ENCODE measurements around the gene OAS2.

OAS2 gene, protein sequence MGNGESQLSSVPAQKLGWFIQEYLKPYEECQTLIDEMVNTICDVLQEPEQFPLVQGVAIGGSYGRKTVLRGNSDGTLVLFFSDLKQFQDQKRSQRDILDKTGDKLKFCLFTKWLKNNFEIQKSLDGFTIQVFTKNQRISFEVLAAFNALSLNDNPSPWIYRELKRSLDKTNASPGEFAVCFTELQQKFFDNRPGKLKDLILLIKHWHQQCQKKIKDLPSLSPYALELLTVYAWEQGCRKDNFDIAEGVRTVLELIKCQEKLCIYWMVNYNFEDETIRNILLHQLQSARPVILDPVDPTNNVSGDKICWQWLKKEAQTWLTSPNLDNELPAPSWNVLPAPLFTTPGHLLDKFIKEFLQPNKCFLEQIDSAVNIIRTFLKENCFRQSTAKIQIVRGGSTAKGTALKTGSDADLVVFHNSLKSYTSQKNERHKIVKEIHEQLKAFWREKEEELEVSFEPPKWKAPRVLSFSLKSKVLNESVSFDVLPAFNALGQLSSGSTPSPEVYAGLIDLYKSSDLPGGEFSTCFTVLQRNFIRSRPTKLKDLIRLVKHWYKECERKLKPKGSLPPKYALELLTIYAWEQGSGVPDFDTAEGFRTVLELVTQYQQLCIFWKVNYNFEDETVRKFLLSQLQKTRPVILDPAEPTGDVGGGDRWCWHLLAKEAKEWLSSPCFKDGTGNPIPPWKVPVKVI

DNA sequence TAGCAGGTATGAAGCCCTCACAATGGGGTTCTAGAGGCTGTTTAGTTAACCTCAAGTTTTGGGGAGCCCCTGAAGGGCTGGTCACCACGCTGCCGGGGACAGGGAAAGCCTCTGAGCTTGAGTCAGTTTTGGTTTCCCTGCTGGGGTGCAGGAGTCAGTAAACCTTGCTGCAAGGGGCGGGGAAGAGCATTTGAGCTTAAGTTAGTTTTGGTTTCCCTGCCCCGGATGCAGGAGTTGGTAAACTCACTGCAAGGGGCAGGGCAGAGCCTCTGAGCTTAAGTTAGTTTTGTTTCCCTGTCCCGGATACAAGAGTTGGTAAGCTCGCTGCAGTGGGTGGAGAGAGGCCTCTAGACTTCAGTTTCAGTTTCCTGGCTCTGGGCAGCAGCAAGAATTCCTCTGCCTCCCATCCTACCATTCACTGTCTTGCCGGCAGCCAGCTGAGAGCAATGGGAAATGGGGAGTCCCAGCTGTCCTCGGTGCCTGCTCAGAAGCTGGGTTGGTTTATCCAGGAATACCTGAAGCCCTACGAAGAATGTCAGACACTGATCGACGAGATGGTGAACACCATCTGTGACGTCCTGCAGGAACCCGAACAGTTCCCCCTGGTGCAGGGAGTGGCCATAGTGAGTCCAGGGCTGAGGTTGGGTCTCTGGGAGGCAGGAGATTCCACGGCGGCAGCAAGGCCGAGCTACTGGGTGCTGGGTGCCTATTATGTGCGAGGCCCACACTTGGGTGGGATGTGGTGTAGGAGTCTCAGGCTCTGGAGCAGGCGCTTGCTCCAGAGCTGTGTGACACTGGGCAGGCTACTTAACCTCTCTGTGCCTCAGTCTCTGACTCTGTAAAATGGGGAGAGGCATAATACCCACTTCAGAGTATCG lies at the start of gene OAS2:
OAS2 (plus strand) TSS at position 357 of the 878 bp plus-strand sequence; CDS start at position 447, 90 bp downstream.
- peak within 1 kb of the TSS; percentile 18 for H3K4me3 ChIP-seq (ENCODE audit: low read depth, low read length)
- DNase-seq (ENCODE audit: low read depth) = peak; percentile 77
- TF ChIP-seq POLR2A (IDR thresholded peaks at IDR 0.05; ENCODE audit: extremely low read depth, insufficient read length) = no peak
- no peak for TF ChIP-seq MYC (IDR thresholded peaks at IDR 0.05; ENCODE audit: low read depth, low read length)
- TF ChIP-seq, protein P1, sequence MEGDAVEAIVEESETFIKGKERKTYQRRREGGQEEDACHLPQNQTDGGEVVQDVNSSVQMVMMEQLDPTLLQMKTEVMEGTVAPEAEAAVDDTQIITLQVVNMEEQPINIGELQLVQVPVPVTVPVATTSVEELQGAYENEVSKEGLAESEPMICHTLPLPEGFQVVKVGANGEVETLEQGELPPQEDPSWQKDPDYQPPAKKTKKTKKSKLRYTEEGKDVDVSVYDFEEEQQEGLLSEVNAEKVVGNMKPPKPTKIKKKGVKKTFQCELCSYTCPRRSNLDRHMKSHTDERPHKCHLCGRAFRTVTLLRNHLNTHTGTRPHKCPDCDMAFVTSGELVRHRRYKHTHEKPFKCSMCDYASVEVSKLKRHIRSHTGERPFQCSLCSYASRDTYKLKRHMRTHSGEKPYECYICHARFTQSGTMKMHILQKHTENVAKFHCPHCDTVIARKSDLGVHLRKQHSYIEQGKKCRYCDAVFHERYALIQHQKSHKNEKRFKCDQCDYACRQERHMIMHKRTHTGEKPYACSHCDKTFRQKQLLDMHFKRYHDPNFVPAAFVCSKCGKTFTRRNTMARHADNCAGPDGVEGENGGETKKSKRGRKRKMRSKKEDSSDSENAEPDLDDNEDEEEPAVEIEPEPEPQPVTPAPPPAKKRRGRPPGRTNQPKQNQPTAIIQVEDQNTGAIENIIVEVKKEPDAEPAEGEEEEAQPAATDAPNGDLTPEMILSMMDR (IDR thresholded peaks at IDR 0.05; ENCODE audit: low read depth, low read length) = no peak
- TF ChIP-seq, protein P2, sequence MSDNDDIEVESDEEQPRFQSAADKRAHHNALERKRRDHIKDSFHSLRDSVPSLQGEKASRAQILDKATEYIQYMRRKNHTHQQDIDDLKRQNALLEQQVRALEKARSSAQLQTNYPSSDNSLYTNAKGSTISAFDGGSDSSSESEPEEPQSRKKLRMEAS (IDR thresholded peaks at IDR 0.05; ENCODE audit: low read depth, low read length) = no peak

- no peak overlapping the region for H3K4me3 ChIP-seq (ENCODE audit: low read depth, low read length)
- no peak for DNase-seq (ENCODE audit: low read depth)
- TF ChIP-seq POLR2A (IDR thresholded peaks at IDR 0.05; ENCODE audit: extremely low read depth, insufficient read length) = no peak
- TF ChIP-seq, protein P1 (IDR thresholded peaks at IDR 0.05; ENCODE audit: low read depth, low read length) = peak; percentile 30
These were observed 49.3 kb upstream of the OAS2 start for GRCh38 chr12:112928978-112929377.

GRCh38 chr12:112929715-112930114 lies 48.6 kb upstream of the OAS2 start:
- no peak for TF ChIP-seq MYC (IDR thresholded peaks at IDR 0.05; ENCODE audit: low read depth, low read length)
- TF ChIP-seq, protein P1 (IDR thresholded peaks at IDR 0.05; ENCODE audit: low read depth, low read length) = no peak
- no peak for TF ChIP-seq POLR2A (IDR thresholded peaks at IDR 0.05; ENCODE audit: extremely low read depth, insufficient read length)
- TF ChIP-seq, protein P2 (IDR thresholded peaks at IDR 0.05; ENCODE audit: low read depth, low read length) = no peak
- DNase-seq (ENCODE audit: low read depth) = no peak
- no peak overlapping the region for H3K4me3 ChIP-seq (ENCODE audit: low read depth, low read length)

DNA sequence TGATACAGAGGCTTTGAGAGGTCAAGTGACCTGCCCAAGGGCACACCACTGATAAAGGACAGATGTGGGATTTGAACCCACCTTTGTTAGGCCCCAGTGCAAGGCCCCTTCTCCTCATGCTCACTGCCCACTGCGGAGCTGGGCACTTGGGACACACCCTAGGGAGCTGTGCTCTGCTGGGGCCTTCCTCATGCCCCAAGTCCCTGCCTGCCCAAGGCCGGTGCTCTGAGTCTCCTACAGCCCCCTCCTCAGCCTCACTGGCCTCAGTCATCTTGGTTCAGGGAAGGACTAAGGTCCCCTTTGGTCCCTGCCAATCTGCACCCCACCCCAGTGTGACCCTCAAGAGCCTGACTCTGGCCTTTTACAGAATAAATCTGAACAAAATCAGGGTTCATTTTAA lies 48.0 kb upstream of the OAS2 start:
- no peak overlapping the region for H3K4me3 ChIP-seq (ENCODE audit: low read depth, low read length)
- no peak for TF ChIP-seq MYC (IDR thresholded peaks at IDR 0.05; ENCODE audit: low read depth, low read length)
- TF ChIP-seq, protein P1 (IDR thresholded peaks at IDR 0.05; ENCODE audit: low read depth, low read length) = no peak
- TF ChIP-seq, protein P2 (IDR thresholded peaks at IDR 0.05; ENCODE audit: low read depth, low read length) = no peak
- no peak for TF ChIP-seq POLR2A (IDR thresholded peaks at IDR 0.05; ENCODE audit: extremely low read depth, insufficient read length)
- no peak for DNase-seq (ENCODE audit: low read depth)

DNA sequence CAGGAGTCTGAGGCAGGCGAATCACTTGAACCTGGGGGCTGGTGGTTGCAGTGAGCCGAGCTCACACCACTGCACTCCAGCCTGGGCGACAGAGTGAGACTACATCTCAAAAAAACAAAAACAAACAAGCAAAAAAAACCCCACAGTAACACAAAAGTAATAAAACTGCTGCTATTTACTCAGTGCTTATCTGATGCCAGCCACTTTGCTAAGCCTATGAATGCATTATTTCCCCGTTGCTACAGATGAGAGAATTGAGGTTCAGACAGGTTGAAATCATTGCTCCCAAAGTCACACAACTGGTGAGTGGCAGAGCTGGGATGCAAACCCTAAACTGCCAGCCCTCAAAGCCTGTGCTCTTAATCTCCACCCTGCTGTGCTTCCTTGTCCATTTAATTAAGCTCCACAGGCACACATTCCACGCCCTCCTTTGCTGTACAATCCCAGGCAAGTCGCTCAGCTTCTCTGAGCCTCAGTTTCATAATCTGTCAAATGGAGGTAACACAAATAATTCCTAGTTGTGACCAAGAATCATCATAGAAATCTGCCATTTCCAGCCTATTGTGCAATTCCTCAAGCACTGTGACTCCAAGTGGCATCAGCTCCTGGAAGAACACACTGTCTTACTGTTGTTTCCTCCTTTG lies 45.7 kb upstream of the OAS2 start:
- DNase-seq (ENCODE audit: low read depth) = no peak
- H3K4me3 ChIP-seq (ENCODE audit: low read depth, low read length) = no peak overlapping the region
- TF ChIP-seq MYC (IDR thresholded peaks at IDR 0.05; ENCODE audit: low read depth, low read length) = no peak
- no peak for TF ChIP-seq POLR2A (IDR thresholded peaks at IDR 0.05; ENCODE audit: extremely low read depth, insufficient read length)
- TF ChIP-seq, protein P2 (IDR thresholded peaks at IDR 0.05; ENCODE audit: low read depth, low read length) = no peak
- TF ChIP-seq, protein P1 (IDR thresholded peaks at IDR 0.05; ENCODE audit: low read depth, low read length) = no peak
